IPS-20b (cell line): ENCODE data around the gene KCNMB1.

ENCODE experiments used
- H3K27ac ChIP-seq: one replicate; pipeline ENCODE4 v1.5.1; 2013; ENCODE audit warnings: low read length
- H3K27me3 ChIP-seq: 2 replicates; pipeline ENCODE4 v1.6.1; 2013; ENCODE audit warnings: mild to moderate bottlenecking, low read length, inconsistent platforms; ENCODE audit not compliant: insufficient read depth
- H3K36me3 ChIP-seq: 2 replicates; pipeline ENCODE4 v1.6.1; 2013; ENCODE audit warnings: low read depth, mild to moderate bottlenecking, inconsistent platforms, low read length, moderate library complexity; ENCODE audit not compliant: insufficient read depth
- H3K4me1 ChIP-seq: 2 replicates; pipeline ENCODE4 v1.6.1; 2013; ENCODE audit warnings: mild to moderate bottlenecking, control low read depth, inconsistent platforms, low read length, moderate library complexity; ENCODE audit not compliant: insufficient read depth
- H3K4me3 ChIP-seq: 2 replicates; pipeline ENCODE4 v1.5.1; 2013; ENCODE audit warnings: mild to moderate bottlenecking, low read length, inconsistent platforms
- H3K9ac ChIP-seq: 2 replicates; pipeline ENCODE4 v1.6.1; 2013; ENCODE audit warnings: low read depth, mild to moderate bottlenecking, inconsistent platforms, low read length, moderate library complexity
- H3K9me3 ChIP-seq: 2 replicates; pipeline ENCODE4 v1.6.1; 2013; ENCODE audit warnings: mild to moderate bottlenecking, low read depth, low read length, inconsistent platforms; ENCODE audit not compliant: insufficient read depth

The KCNMB1 gene

DNA sequence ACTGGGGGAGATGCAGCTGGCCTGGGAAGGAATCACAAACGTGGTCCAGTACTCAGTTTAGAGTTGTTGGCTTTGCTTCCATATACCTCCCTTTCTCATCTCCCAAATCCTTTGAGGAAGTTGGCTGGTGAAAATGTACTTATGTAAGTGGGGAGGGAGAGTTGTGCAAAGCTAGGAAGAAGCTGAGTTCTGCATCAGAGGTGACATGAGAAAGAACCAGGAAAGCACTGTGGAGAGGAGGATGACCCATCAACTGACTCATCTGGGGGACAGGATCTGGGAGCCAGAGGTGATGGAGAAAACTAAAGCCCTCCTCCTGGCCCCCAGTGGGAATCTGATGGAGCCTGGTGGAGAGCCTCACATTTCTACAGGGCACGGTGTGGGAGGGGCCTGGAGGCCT lies 16.2 kb downstream of the KCNMB1 start:
- H3K4me3 ChIP-seq, result no peak overlapping the region
- no peaks in the 10 kb centered on the region for H3K9me3 ChIP-seq
- no peak overlapping the region for H3K27ac ChIP-seq
- no peaks in the 10 kb centered on the region for H3K27me3 ChIP-seq
- H3K4me1 ChIP-seq, result no peaks in the 10 kb centered on the region
- no peaks in the 10 kb centered on the region for H3K36me3 ChIP-seq
- H3K9ac ChIP-seq, result no peak overlapping the region

- Histone ChIP-seq H3K36me3 (no peaks in the 10 kb centered on the region), H3K9me3 (no peaks in the 10 kb centered on the region), H3K4me1 (no peaks in the 10 kb centered on the region), H3K4me3 (no peak overlapping the region), H3K9ac (no peak overlapping the region), H3K27me3 (no peaks in the 10 kb centered on the region), H3K27ac (no peak overlapping the region)
These were observed 20.6 kb downstream of the KCNMB1 start for GRCh38 chr5:170368586-170368985.

DNA sequence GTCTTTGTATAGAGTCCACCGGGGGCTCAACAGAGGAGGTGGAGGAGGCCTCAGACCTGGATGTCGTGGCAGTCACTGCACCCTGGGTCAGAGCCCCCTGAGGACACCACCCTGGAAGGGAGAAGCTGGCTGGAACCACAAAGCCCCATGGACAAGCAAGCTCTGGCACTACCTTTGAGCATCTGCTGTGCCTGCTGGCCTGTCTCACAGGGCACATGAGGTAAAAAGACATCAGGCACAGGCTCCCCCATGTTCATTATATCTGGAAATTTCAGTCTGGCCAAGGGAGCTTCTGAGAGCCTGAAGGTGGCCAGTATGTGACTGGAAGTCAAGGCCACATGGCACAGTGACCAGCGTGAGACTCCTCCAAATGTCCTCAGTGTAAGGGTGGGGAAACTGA lies 22.9 kb downstream of the KCNMB1 start:
- Histone ChIP-seq H3K36me3 (no peaks in the 10 kb centered on the region), H3K4me3 (no peak overlapping the region), H3K4me1 (no peaks in the 10 kb centered on the region), H3K9me3 (no peaks in the 10 kb centered on the region), H3K27ac (no peak overlapping the region), H3K9ac (no peak overlapping the region), H3K27me3 (no peaks in the 10 kb centered on the region)

- Histone ChIP-seq H3K9ac (no peak overlapping the region), H3K4me3 (no peak overlapping the region), H3K27ac (no peak overlapping the region), H3K27me3 (no peaks in the 10 kb centered on the region), H3K4me1 (no peaks in the 10 kb centered on the region), H3K9me3 (no peaks in the 10 kb centered on the region), H3K36me3 (no peaks in the 10 kb centered on the region)
These were observed 23.3 kb downstream of the KCNMB1 start for GRCh38 chr5:170365831-170366230.

GRCh38 chr5:170365011-170365410 lies 24.2 kb downstream of the KCNMB1 start:
- Histone ChIP-seq H3K9me3 (no peaks in the 10 kb centered on the region), H3K4me1 (no peaks in the 10 kb centered on the region)

GRCh38 chr5:170363671-170364070 lies 25.5 kb downstream of the KCNMB1 start:
- Histone ChIP-seq H3K27me3 (no peaks in the 10 kb centered on the region), H3K4me1 (no peaks in the 10 kb centered on the region), H3K9ac (no peak overlapping the region), H3K36me3 (no peaks in the 10 kb centered on the region), H3K4me3 (no peak overlapping the region), H3K9me3 (no peaks in the 10 kb centered on the region), H3K27ac (no peak overlapping the region)

More at GRCh38 chr5:170365011-170365410, 24.2 kb downstream of the KCNMB1 start:
- no peaks in the 10 kb centered on the region for H3K36me3 ChIP-seq
- H3K27me3 ChIP-seq, result no peaks in the 10 kb centered on the region
- H3K9ac ChIP-seq, result no peak overlapping the region
- no peak overlapping the region for H3K27ac ChIP-seq
- H3K4me3 ChIP-seq, result no peak overlapping the region

DNA sequence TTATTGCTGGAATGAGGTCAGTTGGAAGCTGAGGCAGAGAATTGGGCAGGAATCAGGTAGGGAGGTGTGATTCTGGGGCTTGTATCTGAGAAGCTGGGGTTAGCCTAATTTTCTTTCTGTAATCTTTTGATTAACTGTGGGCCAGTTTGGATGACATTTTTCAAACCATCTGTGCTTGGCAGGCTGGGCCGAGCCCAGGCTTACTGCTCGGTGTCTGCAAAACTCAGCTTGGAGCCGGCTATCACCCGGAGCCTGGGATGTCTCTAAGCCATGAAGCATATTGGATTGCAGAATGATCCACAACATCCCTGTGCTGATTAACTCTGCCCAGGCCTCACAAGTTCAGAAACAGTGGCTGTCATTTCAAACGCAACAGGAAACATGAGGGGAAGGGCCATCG lies 26.5 kb downstream of the KCNMB1 start:
- no peak overlapping the region for H3K4me3 ChIP-seq
- H3K27me3 ChIP-seq, result no peaks in the 10 kb centered on the region
- no peaks in the 10 kb centered on the region for H3K36me3 ChIP-seq
- H3K4me1 ChIP-seq, result no peaks in the 10 kb centered on the region
- H3K9me3 ChIP-seq, result no peaks in the 10 kb centered on the region
- H3K27ac ChIP-seq, result no peak overlapping the region
- no peak overlapping the region for H3K9ac ChIP-seq

DNA sequence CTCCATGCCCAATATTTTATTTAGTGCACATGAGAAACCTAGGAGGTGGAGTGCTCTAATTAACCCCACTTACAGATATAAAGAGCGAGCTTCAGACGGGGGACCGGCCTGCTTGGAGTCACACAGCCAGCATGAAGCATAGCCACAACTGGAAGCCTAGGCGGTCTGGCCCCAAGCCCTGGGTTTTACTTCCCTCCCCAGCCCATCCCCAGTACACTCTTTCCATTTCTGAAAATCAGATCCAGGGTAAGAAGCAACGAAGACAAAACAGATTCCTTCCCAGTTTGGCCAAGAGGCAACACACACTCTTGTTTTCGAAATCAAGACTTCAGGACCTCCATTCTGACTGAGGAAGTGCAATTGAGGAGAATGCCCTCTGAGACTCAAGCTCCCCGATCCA lies 27.1 kb downstream of the KCNMB1 start:
- Histone ChIP-seq H3K4me3 (no peak overlapping the region), H3K4me1 (no peaks in the 10 kb centered on the region), H3K9ac (no peak overlapping the region), H3K36me3 (no peaks in the 10 kb centered on the region), H3K27ac (no peak overlapping the region), H3K9me3 (no peaks in the 10 kb centered on the region), H3K27me3 (no peaks in the 10 kb centered on the region)

GRCh38 chr5:170361616-170362015 lies 27.6 kb downstream of the KCNMB1 start:
- Histone ChIP-seq H3K4me1 (no peaks in the 10 kb centered on the region), H3K36me3 (no peaks in the 10 kb centered on the region), H3K27ac (no peak overlapping the region), H3K9me3 (no peaks in the 10 kb centered on the region), H3K4me3 (no peak overlapping the region), H3K27me3 (no peaks in the 10 kb centered on the region), H3K9ac (no peak overlapping the region)

DNA sequence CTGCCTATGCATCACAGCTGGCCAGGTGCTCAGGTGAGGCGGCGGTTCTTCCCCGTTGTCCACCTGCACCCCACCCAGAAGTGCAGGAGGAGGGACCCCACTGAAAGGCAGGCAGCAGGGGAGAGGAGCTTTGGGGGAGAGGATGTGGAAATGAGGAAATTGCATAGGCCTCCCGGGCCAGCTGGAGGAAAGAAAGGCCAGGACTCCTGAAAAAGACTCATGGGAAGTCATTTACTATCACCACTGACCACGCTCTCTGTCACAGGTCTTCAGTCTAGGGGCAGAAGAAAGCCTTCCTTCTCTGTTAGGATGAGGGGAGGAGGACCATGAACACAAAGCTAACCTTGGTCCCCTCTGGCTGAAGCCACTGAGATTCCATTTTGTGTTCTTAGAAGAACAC lies 28.1 kb downstream of the KCNMB1 start:
- H3K9ac ChIP-seq, result no peak overlapping the region
- no peak overlapping the region for H3K4me3 ChIP-seq
- H3K27ac ChIP-seq, result no peak overlapping the region
- no peaks in the 10 kb centered on the region for H3K36me3 ChIP-seq
- no peaks in the 10 kb centered on the region for H3K9me3 ChIP-seq
- no peaks in the 10 kb centered on the region for H3K27me3 ChIP-seq
- no peaks in the 10 kb centered on the region for H3K4me1 ChIP-seq

GRCh38 chr5:170360709-170361108 lies 28.5 kb downstream of the KCNMB1 start:
- Histone ChIP-seq H3K9ac (no peak overlapping the region), H3K36me3 (no peaks in the 10 kb centered on the region), H3K4me1 (no peaks in the 10 kb centered on the region), H3K4me3 (no peak overlapping the region), H3K9me3 (no peaks in the 10 kb centered on the region), H3K27ac (no peak overlapping the region), H3K27me3 (no peaks in the 10 kb centered on the region)

DNA sequence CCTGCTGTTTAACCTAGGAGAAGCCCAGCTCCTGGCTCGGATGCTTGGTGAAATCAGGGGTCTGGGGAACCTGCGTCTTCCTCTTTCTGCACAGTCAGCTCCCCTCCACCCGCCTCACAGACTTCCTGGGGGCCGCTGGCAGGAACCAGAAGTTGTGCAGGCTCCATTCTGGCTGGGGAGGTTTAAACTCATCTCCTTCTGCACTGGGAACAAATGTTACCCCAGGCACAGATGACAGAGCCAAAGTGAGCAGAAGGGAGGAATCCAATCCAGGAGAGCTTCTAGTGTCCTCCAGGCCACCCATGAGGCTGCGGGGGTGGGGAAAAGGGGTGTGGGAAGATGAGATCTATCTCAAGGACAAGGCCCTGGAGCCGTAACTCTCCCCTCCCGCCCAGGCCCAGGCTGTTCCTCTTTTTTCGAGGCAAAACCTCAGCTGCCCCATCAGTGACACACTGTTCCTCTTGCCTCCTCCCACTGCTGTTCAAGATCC lies 31.2 kb downstream of the KCNMB1 start:
- Histone ChIP-seq H3K27ac (no peak overlapping the region), H3K36me3 (no peaks in the 10 kb centered on the region), H3K9me3 (no peaks in the 10 kb centered on the region), H3K9ac (no peak overlapping the region), H3K27me3 (peaks cover 14% of the 10 kb centered on the region; the same call in 1 of the 2 replicates), H3K4me3 (no peak overlapping the region), H3K4me1 (peaks cover 4% of the 10 kb centered on the region)
